Measurements from ENCODE around the gene HBS1L. TPM values are rescaled to one million over a fixed set of nuclear protein-coding genes. Genes with fewer than 3 reads are reported as not detected.

Gene HBS1L
- total and polyA plus RNA-seq, 2 experiments from 2014 or later = 43.0 to 70.6 TPM

DNA sequence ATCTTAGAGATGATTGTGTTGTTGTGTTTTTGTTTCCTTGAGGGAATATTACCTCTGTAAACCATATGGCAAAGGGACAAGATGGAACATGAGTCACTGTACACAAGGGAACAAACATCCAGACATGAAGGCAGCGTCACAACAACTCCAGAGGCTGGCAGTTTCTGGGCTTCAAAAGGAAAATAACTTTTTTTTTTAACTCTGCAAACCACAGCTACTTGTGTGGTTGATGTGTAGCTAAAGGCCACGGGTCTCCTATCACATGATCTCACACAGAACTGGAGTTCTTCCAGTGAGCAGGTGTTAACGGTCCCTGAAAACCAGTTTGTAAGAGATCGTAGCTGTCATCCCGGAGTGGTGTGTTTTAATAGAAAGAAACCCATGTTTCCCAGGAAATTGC is 33.2 kb upstream of the HBS1L start:
- H3K9me3 ChIP-seq (ENCODE audit: low read depth) = no peaks in the 10 kb centered on the region
- no peaks in the 10 kb centered on the region for H3K9me2 ChIP-seq (replicated peaks; ENCODE audit: insufficient read depth)
- DNase-seq (ENCODE audit: low spot score) = no peak
- H3K27me3 ChIP-seq = no peaks in the 10 kb centered on the region
- no peaks in the 10 kb centered on the region for H3K4me1 ChIP-seq (ENCODE audit: insufficient read depth)
- no peak for TF ChIP-seq EZH2 (IDR thresholded peaks at IDR 0.05; ENCODE audit: borderline replicate concordance)
- TF ChIP-seq, protein P1, sequence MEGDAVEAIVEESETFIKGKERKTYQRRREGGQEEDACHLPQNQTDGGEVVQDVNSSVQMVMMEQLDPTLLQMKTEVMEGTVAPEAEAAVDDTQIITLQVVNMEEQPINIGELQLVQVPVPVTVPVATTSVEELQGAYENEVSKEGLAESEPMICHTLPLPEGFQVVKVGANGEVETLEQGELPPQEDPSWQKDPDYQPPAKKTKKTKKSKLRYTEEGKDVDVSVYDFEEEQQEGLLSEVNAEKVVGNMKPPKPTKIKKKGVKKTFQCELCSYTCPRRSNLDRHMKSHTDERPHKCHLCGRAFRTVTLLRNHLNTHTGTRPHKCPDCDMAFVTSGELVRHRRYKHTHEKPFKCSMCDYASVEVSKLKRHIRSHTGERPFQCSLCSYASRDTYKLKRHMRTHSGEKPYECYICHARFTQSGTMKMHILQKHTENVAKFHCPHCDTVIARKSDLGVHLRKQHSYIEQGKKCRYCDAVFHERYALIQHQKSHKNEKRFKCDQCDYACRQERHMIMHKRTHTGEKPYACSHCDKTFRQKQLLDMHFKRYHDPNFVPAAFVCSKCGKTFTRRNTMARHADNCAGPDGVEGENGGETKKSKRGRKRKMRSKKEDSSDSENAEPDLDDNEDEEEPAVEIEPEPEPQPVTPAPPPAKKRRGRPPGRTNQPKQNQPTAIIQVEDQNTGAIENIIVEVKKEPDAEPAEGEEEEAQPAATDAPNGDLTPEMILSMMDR (IDR thresholded peaks at IDR 0.05; ENCODE audit: poor library complexity) = no peak
- no peak for TF ChIP-seq EZH2phosphoT487 (IDR thresholded peaks at IDR 0.05; ENCODE audit: low read depth, severe bottlenecking, unreplicated experiment)
- no peak overlapping the region for H2AFZ ChIP-seq
- no peak overlapping the region for H3K4me2 ChIP-seq
- no peak overlapping the region for H3K4me3 ChIP-seq
- no peaks in the 10 kb centered on the region for H4K20me1 ChIP-seq (ENCODE audit: insufficient read depth, poor library complexity, severe bottlenecking)
- WGBS (ENCODE audit: low lambda C conversion rate, missing lambda C conversion rate) = 83% methylated on average over 5 of the region's 5 CpGs
- H3K79me2 ChIP-seq = no peaks in the 10 kb centered on the region
- no peaks in the 10 kb centered on the region for H3K36me3 ChIP-seq (replicated peaks; ENCODE audit: insufficient read depth, low read depth)
- no peak overlapping the region for H3K27ac ChIP-seq

DNA sequence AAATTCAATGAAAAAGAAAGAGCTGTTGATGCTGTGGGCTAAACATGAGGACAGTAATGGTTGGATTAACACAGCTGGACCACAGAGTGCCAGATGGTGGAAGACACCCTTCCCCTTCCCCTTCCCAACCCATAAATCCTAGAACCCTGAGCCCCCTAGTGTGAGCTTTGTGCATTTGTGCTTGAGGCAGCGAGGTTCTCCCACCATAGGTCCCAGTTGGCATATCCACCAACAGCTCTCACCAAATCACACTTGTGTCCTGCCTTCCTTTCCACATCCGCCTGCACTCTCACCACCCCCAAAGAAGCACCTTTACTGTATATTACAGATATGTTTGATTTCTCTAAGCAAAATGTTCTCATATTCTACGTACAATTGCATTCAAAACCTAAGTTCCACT is 32.8 kb upstream of the HBS1L start:
- 89% methylated on average over 3 of the region's 3 CpGs for WGBS (ENCODE audit: low lambda C conversion rate, missing lambda C conversion rate)
- TF ChIP-seq, protein P1 (IDR thresholded peaks at IDR 0.05; ENCODE audit: poor library complexity) = no peak
- TF ChIP-seq EZH2 (IDR thresholded peaks at IDR 0.05; ENCODE audit: borderline replicate concordance) = no peak
- no peak for TF ChIP-seq EZH2phosphoT487 (IDR thresholded peaks at IDR 0.05; ENCODE audit: low read depth, severe bottlenecking, unreplicated experiment)
- no peaks in the 10 kb centered on the region for H3K79me2 ChIP-seq

DNA sequence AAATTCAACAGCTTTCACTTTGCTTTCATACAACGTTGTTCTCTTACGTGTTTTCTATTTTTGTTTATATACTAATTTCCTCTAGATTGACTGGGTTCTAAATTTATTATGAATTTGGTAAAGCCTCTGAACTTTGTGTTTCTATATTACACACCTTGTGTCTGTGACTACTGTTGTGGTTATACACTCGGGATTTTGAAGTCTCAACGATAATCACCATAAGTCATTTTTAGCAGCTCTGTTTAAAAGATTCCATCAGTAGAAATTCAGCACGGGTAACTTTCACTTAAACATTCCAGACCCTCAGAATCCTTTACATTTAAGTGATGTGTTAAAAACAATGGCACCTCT is 31.8 kb upstream of the HBS1L start:
- no peak overlapping the region for H3K4me2 ChIP-seq
- H3K4me1 ChIP-seq (ENCODE audit: insufficient read depth) = no peaks in the 10 kb centered on the region
- DNase-seq (ENCODE audit: low spot score) = no peak
- no peaks in the 10 kb centered on the region for H3K36me3 ChIP-seq (replicated peaks; ENCODE audit: insufficient read depth, low read depth)
- no peak overlapping the region for H3K27ac ChIP-seq
- H3K4me3 ChIP-seq = no peak overlapping the region
- no peaks in the 10 kb centered on the region for H3K79me2 ChIP-seq
- H3K9me3 ChIP-seq (ENCODE audit: low read depth) = no peaks in the 10 kb centered on the region
- no peaks in the 10 kb centered on the region for H3K27me3 ChIP-seq
- no peaks in the 10 kb centered on the region for H3K9me2 ChIP-seq (replicated peaks; ENCODE audit: insufficient read depth)
- TF ChIP-seq, protein P1 (IDR thresholded peaks at IDR 0.05; ENCODE audit: poor library complexity) = no peak
- TF ChIP-seq EZH2phosphoT487 (IDR thresholded peaks at IDR 0.05; ENCODE audit: low read depth, severe bottlenecking, unreplicated experiment) (no peak), EZH2 (IDR thresholded peaks at IDR 0.05; ENCODE audit: borderline replicate concordance) (no peak)
- H2AFZ ChIP-seq = no peak overlapping the region
- H4K20me1 ChIP-seq (ENCODE audit: insufficient read depth, poor library complexity, severe bottlenecking) = no peaks in the 10 kb centered on the region
- 74% methylated on average over 5 of the region's 5 CpGs for WGBS (ENCODE audit: low lambda C conversion rate, missing lambda C conversion rate)

More for the DNA sequence above, 32.8 kb upstream of the HBS1L start:
- no peaks in the 10 kb centered on the region for H4K20me1 ChIP-seq (ENCODE audit: insufficient read depth, poor library complexity, severe bottlenecking)
- H2AFZ ChIP-seq = no peak overlapping the region
- H3K4me3 ChIP-seq = no peak overlapping the region
- DNase-seq (ENCODE audit: low spot score) = no peak
- no peaks in the 10 kb centered on the region for H3K9me2 ChIP-seq (replicated peaks; ENCODE audit: insufficient read depth)
- H3K4me1 ChIP-seq (ENCODE audit: insufficient read depth) = no peaks in the 10 kb centered on the region
- no peaks in the 10 kb centered on the region for H3K9me3 ChIP-seq (ENCODE audit: low read depth)
- H3K36me3 ChIP-seq (replicated peaks; ENCODE audit: insufficient read depth, low read depth) = no peaks in the 10 kb centered on the region
- H3K27me3 ChIP-seq = no peaks in the 10 kb centered on the region
- H3K27ac ChIP-seq = no peak overlapping the region
- H3K4me2 ChIP-seq = no peak overlapping the region

Data from hepatocyte (in vitro differentiated cells).